Dedifferentiated amniotic fluid mesenchymal stem cell (primary cell): Measurements from ENCODE around the gene RALBP1.

Experiments
- DNase-seq: peaks from one replicate; pipeline ENCODE4 v3.0.0-alpha.2; 2016; ENCODE audit errors: extremely low spot score

RALBP1 gene

GRCh38 chr18:9547782-9548181 is 72.5 kb downstream of the RALBP1 start:
- DNase-seq: no peak

DNA sequence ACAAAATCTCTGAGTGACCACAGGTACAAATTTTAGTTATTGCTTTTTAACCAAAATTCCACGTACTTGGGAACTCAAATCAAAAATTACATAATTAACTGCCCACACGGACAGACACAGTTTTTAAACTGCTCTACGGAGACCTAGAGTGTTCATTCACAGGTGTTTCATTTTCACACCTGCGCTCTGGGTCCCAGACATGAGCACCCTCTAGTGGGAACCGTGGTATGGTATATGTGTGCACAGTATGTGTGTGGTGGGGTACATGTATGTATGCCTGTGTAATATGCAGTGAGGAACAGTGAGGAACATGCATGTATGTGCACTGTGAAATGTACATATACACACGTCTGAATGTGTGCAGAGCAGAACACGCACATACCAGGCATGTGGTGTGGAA is 74.1 kb downstream of the RALBP1 start:
- no peak for DNase-seq

DNA sequence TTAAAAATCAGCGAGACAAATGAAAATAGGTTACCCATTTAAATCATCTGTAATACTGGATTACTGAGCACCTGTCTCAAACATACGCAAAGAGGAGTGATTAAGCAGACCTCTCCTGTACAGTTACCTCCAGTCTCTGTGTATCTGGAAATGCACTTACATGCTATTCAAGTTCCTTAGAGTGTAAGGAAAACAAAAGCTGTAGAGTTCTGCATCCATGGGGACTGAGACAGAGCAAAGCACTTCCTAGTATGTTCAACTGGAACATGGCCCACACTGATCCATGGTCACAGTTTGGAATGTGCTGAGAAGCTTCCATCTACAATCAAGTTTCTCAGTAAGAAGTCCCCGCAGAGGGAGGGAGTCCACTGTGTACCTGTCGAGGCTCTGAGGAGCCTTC is 75.1 kb downstream of the RALBP1 start:
- DNase-seq: no peak

- no peak for DNase-seq
Observed at GRCh38 chr18:9552191-9552590, 76.9 kb downstream of the RALBP1 start.

DNA sequence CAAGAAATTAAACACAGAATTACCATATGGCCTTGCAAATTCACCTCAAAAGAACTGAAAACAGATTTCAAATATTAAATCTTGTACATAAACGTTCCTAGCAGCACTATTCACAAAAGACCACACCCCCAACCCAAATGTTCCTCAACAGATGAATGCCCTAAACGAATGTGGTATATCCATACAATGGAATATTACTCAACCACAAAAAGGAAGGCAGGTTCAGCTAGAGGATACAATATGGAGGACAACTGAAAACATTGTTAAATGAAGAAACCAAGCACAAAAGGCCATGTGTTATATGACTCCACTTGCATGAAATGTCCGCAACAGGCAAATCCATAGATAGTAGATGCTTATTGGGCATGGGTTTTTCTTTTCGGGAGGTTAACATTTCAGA is 77.3 kb downstream of the RALBP1 start:
- no peak for DNase-seq

GRCh38 chr18:9557250-9557943 is 82.1 kb downstream of the RALBP1 start:
- DNase-seq: no peak

GRCh38 chr18:9558387-9559064 is 83.2 kb downstream of the RALBP1 start:
- DNase-seq: no peak

- DNase-seq: no peak
Observed at GRCh38 chr18:9559253-9559652, 83.9 kb downstream of the RALBP1 start.

DNA sequence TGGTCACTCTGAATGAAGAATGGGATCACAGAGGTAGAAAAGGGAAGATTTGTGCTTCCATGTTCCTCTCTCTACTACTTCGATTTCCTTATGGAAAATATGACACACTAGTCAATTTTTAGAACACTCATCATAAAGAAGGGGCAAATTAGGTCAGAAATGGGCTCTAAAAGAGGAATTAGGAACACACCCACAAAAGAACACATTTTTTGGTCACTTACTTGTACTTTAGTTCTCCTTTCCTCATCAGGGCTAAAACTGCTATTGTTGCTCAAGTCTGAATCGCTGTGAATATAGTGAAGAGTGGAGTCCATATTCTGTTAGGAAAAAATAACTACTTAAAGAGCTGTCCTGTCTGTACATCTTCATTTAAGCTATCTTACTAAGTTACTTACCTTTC is 86.4 kb downstream of the RALBP1 start:
- DNase-seq: no peak

GRCh38 chr18:9562584-9562983 is 87.3 kb downstream of the RALBP1 start:
- no peak for DNase-seq

DNA sequence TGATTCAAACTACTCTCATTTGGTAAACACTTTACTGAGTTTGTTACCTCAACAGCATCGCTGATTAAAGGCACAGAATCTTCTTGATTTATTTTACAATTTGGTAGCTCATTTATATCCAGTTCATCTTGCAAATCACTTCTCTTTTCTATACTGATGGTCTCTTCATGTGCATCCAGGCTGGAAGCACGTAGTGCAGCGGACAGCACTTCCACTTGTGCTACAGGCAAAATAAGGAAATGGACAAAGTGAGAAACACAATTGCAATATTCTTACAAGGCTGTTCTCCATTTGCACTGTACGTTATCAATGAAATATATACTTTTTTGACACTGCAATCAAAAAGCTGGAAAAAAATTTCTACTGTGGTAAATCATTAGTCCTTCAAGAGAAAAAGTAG is 88.0 kb downstream of the RALBP1 start:
- no peak for DNase-seq

- DNase-seq: no peak
Observed at GRCh38 chr18:9565407-9565806, 90.1 kb downstream of the RALBP1 start.

- DNase-seq: no peak
Observed at GRCh38 chr18:9568186-9568585, 92.9 kb downstream of the RALBP1 start.

DNA sequence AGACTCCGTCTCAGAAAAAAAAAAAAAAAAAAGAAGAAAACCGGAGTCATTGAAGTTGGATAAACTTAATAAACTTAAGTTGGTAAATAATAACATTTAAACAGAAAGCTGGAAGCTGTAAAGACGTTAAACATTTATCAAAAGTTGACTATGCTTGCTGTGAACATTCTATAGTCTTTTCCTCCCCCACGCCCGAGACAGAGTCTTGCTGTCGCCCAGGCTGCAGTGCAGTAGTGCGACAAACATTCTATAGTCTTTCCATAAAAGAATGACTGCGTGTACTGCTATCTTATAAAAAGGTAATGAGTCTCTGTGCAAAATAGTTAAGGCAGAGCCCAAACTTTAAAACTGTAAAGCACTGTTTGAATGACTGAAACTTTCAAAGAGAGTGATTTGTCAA is 93.9 kb downstream of the RALBP1 start:
- DNase-seq: no peak

DNA sequence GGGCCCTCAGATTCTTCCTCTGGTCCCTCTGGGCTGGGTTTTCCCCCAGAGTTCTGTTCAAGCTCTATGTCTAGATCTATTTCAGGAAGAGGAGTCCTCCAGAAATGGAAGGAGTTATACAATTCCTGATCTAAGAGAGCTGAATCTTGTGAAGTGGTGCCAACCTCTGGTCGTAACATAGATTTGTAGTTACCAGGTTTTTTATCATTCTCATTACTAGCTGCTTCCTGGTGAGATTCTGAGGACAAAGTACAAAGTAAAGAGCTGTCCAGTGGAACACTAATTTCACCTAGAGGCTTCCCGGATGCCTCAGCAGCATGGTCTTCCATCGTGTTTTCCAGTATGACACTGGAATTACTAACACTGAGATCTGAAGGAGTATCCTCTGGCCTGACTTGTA is 94.9 kb downstream of the RALBP1 start:
- DNase-seq: no peak

DNA sequence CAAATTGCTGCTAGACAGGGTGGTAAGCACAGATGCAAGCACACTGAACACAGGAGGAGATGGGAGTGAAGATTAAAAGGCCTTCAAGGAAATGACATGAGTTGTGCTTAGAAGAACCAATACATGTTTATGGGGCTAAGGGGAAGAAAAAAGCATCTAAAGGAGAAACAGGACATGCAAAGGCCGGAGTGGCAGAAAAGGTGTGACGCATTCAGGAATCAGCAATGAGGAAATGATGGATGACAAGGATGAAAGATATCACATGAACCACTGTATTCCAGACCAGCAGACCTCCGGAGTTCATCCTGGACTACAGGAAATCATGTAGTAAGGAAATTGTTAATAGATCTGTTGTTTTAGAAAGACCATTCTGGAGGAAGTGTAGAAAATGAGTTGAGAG is 96.2 kb downstream of the RALBP1 start:
- DNase-seq: no peak

DNA sequence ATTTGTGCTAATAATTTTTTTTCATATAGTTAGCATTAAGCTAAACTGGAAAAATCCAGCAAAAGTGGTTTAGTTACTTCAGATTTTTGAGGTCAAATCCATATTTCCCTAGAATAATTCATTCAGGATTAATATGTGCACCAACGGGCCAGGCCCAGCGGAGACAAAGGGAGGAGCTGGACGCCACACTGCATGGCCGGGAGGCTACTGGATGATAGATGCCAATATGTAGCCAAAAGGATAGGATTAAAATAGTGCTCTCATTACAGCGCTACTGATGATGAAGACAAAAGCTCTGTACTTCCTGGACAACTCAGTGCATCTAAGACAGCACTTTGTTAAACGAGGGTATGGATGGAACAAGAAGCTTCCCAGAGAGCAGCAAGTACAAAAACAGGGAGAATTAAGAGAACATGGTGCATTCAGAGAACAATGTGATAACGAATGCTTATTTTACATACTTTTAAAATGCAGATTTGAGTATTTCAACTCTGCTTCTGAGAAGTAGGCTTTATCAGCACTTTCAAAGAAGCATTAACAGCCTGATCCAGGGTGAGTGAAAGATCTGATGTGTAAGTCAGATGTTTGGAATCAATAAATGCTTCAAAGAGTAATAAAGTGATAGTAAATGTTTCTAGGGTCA is 99.3 kb downstream of the RALBP1 start:
- DNase-seq: no peak

DNA sequence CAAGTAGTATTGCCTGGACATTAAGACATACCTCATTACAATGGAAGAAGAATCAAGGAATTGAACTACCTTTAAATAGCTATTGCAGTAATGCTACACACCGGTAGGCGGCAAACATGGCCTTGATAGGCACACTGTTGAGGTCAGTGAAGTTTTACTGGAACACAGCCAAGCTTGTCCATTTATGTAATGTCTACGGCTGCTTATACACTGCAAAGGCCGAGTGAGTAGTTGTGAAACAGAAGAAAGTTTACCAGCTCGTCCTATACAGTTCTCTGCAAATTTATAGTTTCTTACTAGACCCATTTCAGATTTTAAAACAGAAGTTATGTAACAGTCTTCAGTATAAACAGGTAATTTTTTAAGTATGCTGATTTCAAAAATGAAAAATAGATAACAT is 100.2 kb downstream of the RALBP1 start:
- DNase-seq: peak; percentile 96

DNA sequence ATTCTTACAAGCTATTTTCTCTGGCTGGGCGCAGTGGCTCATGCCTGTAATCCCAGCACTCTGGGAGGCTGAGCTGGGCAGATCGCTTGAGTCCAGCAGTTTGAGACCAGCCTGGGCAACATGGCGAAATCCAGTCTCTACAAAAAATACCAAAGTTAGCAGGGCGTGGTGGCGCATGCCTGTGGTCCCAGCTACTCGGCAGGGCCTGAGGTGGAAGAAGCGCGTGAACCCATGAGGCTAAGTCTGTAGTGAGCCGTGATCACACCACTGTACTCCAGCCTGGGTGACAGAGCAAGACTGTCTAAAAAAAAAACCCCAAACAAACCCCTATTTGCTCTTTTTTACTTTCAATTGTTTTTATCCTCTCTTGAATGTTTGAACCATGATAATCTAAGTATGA is 102.0 kb downstream of the RALBP1 start:
- DNase-seq: no peak

DNA sequence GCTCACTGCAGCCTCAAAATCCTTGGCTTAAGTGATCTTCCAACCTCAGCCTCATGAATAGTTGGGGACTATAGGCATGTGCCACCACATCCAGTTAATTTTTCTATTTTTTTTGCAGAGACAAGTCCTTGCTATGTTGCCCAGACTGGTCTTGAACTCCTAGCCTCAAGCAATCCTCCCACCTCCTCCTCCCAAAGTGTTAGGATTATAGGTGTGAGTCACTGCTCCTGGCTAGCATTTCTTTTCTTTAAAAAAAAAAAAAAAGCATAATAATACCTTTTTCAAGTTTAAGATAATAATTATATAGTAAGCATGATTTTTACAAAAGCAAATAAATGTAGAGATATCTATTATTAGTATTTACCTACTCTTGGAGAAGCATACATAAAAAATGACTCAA is 103.0 kb downstream of the RALBP1 start:
- no peak for DNase-seq

GRCh38 chr18:9581667-9582066 is 106.4 kb downstream of the RALBP1 start:
- no peak for DNase-seq

DNA sequence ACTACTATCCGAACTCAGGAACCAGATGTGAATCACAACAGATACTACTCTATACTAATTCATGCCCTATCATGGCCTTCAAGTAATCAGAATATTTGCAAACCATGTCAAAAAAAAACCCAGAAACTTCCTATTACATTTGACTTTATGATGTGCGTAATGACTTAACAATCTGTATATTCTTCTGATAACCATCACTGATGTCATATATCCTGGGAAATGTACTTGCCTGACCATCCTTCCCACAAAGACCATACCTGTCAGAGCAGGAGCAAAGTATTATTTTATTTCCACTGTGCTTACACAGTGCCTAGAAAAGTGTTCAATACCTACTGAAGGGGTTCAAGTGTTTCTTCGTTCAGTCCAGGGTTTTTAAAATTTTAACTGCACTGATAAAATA is 111.5 kb downstream of the RALBP1 start:
- no peak for DNase-seq
